GM10847 (cell line): ENCODE results near the gene TWF2.

Source experiments
- POLR2A ChIP-seq: IDR thresholded peaks from 2 replicates; pipeline ENCODE4 v1.6.1; 2011; ENCODE audit not compliant: insufficient read length; ENCODE audit errors: extremely low read depth

Gene TWF2

GRCh38 chr3:52246264-52246620 is 7.3 kb upstream of the TWF2 start:
- TF ChIP-seq POLR2A, result no peak

- TF ChIP-seq POLR2A, result peak; percentile 16
Observed at GRCh38 chr3:52245322-52246263, 6.6 kb upstream of the TWF2 start, which contains the start of gene PPM1M. TSS of gene PPM1M (plus strand) at chr3:52245759. CDS start at chr3:52245825, 66 bp downstream.

GRCh38 chr3:52243791-52244628 is 5.1 kb upstream of the TWF2 start:
- no peak for TF ChIP-seq POLR2A

GRCh38 chr3:52242039-52242438 is 3.1 kb upstream of the TWF2 start:
- TF ChIP-seq POLR2A, result no peak

GRCh38 chr3:52240886-52241370 is 2.0 kb upstream of the TWF2 start:
- TF ChIP-seq POLR2A, result no peak

GRCh38 chr3:52240059-52240885 is 1.3 kb upstream of the TWF2 start:
- TF ChIP-seq POLR2A, result no peak

- TF ChIP-seq POLR2A, result no peak
Observed at GRCh38 chr3:52238193-52238760, 681 bp downstream of the TWF2 start.

GRCh38 chr3:52237657-52238172 is 1.2 kb downstream of the TWF2 start:
- TF ChIP-seq POLR2A, result no peak

GRCh38 chr3:52237006-52237656 is 1.8 kb downstream of the TWF2 start:
- TF ChIP-seq POLR2A, result no peak

- no peak for TF ChIP-seq POLR2A
Observed at GRCh38 chr3:52236424-52236886, 2.5 kb downstream of the TWF2 start.

GRCh38 chr3:52234516-52235447 is 4.2 kb downstream of the TWF2 start:
- no peak for TF ChIP-seq POLR2A

- TF ChIP-seq POLR2A, result no peak
Observed at GRCh38 chr3:52233968-52234367, 5.0 kb downstream of the TWF2 start.

- TF ChIP-seq POLR2A, result no peak
Observed at GRCh38 chr3:52233108-52233591, 5.8 kb downstream of the TWF2 start.
